Stimulated activated CD4-positive, alpha-beta T cell treated with anti-CD3 and anti-CD28 coated beads, Interleukin-1b, Interleukin-23, amount 100 ng/mL, for 24 hours (primary cell): Measurements from ENCODE around the gene CAMK1D.

Experiments
- DNase-seq, 4 experiments: peaks; one replicate each; pipeline ENCODE4 v3.0.0-alpha.2; 2020; ENCODE audit warnings: low read depth in 4 of 4, low spot score in 1 of 4

Gene CAMK1D

DNA sequence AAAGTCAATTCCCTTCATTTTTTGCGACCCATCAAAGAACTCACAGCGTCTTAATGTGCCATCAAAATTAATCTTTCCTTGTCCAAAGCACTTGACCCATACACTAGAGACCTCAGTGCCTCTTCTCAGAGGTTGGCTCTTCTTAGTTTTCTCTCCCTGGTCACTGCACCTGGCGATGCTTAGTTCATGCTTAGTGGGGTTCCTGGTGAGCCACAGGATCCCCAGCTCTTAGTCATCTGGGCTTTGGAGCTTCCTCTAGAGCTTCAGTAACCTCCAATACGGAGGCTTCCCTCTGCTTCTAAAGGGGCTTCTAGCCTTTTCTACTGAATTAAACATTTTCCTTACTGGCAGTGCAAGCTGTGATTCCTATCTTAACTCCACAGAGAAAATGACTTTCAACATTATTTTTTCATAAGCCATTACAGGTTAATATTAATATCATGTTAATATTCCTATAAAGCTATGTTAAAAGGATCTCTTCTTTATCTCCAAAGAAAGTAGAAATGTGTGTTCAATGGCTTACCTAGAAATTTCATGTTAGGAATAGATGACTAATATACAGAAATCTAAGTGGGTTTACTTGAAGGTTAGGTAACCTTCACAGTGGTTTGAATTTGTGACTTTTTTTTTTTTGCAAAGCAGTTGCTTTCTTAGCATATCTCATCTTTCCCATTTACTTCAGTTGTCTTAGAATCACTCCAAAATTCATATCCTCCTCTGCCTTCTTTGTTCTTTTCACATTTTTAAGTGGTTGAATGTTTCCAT lies 295.2 kb downstream of the CAMK1D start:
- DNase-seq = no peak

DNA sequence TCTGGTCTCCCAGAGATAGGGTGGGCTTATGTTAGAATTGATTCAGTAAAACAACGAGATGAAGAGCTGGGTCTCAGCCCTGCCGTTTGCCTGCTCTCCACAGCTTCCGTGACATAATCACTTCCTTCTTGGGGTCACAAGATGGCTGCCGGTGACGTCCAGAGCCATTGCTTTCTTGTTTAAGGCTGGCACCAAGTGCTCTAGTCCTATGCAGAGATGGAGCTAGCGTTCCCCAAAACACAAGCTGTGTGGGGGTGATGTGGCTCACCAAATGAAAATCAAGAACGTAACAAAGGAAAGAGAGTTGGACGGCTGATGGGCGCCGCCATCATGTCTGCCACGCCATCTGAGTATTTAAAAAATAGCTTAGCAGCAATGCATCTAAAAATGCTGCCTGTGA lies 296.1 kb downstream of the CAMK1D start:
- DNase-seq = no peak

DNA sequence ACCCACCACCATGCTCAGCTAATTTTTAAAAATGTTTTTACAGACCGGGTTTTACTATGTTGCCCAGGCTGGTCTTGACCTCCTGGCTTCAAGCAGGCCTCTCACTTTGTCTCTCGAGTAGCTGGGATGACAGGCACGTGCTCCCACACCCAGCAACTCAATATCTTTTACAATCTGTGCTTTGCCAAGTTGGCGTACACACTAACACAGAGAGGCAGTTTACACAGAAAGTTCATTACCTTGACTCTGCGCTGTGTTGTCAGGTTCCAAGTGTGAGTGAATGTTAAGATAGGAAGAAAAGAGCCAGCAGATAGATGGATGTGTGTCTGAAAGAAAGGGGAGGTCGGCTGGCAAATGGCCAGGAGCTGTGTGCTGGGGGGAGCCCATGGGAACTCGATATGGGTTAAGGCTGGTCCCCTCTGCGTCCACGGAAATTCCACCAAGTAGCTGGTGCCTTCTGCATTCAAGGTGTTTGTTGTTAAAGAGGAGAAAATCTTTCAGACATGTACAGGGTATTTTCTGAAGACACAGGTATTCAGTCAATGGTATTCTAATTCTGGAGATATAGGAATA lies 299.8 kb downstream of the CAMK1D start:
- no peak for DNase-seq

DNA sequence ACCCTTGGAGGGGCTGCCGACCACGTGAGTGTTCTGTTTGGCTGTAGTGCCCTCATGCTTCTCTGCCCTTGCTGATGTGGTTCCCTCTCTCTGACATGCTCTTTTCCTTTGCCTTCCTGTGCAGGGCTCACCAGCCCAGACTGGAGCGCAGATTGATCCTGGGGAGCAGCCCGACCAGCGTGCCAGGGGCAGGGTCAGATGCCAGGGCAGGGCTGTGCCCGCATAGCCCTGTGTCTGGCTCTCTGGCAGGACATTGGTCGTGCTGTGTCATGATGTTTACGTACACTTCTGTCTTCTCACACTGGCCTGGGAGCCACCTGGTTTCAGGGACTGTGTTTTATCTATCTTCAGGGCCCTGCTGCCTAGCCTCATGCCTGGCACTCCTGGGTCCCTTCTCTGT lies 300.8 kb downstream of the CAMK1D start:
- no peak for DNase-seq

DNA sequence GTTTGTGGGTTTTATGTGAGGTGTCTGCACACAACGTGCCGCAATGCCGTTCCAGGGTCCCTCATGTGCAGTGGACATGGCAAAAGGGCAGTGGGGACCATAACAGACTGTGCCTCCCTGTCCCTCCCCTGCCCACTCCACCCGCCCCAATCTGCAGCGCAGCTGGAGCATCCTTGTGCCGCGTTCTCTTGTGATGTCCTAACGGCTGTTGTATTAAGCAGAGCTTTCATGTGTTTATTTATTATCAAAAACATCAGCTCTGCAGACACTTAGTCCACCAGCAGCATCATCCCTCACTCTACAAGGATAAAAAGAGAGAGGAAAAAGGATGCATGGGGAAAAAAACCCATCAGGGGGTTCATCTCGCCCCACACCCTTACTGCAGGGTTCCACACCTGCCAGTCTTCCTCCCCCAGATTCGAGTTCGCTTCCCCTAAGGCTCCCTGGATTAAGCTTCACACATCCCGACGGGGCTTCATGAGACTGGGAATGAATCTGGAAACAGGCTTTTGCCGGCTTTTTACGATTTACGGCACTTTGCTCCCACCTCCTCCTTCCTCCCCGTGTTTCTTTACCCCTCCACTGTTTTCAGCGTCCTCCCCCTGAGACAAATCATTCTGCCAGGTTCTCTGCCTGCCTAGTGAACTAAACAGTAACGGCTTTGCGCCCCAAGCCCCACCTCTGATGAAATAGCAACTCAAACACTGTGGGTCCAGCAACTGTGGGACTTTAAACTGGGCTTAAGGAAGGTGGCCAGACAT lies 301.4 kb downstream of the CAMK1D start:
- DNase-seq = no peak

DNA sequence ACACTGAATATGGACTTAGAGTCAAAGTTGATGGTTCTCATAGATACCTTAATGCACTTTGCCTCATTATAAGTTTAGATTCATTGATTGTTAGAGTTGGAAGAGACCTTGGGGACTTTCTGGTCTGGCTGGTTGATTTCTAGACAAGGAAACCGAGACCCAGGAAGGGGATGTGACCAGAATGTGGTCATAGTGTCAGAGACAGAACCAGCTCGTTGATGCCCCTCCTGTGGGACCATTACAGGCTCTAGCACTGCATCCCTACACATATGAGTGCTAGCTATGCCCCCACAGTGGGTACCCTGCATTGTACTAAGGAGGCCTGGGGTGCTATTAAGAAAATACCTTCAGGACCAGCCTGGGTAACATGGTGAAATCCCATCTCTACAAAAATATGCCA lies 306.6 kb downstream of the CAMK1D start:
- no peak for DNase-seq

DNA sequence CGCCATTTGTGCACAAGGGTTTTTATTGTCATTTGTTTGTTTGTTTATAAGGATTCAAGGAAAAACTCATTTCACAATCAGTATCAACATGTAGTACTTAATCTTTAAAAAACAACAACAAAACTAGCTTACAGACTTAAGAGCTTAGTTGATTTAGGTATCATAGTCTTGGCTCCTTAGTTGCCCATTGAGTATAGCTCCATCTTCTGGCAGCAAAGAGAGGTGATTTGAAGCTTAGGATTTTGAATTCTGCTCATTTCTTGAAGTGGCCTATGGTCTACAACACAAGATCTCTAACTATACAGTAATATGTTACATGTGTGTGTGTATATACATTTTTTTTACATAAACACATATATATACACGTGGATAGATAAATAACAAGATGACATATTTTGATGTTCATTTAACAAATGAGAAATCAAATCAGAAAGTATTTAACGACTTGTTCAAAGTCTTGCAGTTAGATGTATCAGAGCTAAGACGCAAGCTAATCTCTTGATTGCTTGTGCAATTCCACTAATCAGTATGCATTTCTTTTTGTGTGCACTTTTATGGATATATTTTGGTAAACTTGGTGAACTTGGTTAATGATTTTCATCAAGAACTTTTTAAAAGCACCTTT lies 307.3 kb downstream of the CAMK1D start:
- DNase-seq = no peak

DNA sequence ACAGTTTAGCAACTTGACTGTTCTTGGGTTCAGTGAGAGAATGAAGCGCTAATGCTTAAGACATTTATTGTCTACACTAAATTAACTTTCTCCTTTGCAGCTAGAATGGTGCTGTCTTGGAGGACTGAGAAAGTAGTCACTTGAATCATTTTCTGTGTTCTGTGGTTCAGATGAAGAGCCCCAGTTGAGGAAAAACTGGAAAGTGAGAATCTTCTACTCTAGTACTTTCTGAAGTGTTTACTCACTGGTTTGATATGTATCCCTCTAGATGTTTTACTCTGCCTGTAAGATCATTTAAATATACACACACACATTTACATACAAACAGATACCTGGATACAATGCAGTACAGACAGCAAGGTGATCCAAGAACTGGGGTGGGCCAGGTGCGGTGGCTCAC lies 308.1 kb downstream of the CAMK1D start:
- DNase-seq = no peak

DNA sequence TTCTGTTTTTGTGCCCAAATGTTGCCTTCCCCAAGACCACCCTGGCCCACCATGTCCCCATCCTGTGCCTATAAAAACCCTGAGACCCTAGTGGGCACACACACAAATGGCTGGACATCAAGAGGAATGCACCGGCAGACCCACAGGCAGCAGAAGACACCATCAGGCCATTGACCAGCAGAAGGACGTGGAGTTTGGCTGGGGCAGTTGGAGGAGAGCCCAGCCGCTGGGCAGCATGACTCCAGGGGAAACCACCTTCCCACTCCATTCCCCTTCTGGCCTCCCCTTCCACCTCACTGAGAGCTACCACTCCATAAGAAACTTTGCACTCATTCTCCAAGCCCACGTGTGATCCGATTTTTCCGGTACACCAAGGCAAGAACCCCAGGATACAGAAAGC lies 309.2 kb downstream of the CAMK1D start:
- DNase-seq = no peak

DNA sequence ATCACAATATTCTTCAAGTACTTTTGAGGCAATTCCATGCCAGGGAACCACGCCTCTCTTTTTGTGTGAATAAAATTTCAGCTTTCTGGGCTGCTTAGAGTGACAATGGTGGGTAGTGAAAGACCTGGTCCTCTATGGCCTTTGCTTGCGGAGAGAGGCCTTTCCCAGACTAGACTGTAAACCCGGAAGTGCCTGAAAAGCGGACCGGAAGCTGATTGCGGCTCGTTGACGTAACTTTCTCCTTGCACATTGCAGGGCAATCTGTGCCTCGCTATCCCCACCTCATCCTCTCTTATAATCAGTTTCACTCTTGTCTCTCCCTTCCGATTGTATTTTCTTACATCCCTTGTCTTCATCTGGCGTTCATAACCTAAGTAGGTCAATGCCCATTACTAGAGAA lies 310.4 kb downstream of the CAMK1D start:
- no peak for DNase-seq

DNA sequence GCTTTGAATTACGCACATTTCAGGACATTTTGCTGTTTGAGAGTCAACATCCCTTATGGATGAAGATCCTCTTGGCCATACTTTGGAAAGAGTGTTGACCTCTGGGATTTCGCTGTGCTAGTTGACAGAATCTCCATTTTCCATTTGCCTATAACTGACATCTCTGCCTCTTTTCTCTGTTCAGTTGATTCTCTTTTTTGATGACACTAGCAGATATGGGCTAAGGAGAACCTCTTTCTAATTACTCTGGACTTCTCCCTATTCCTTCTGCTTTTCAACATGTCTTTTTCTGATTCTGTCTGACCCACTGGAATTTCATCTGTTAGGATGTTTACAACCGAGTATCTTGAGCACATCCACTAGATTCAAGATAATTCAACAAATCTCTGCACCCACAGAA lies 311.5 kb downstream of the CAMK1D start:
- no peak for DNase-seq

DNA sequence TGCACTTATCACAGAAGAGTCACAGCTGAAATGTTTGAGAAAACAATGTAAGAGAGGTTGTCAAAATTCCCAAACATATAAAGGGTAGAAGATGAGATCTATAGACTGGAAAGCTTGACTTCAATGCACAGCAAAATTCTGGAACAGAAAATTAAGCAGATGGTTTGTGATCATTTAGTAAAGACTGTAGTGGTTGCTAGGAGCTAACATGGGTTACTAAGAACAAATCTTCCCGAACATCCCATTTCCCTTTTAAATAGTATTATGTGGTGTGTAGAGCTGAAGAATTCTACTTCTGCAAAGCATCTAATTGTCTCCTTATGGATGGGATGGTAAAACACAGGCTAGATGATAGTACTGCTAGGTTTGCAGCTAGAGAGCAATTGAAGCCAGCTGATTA lies 312.3 kb downstream of the CAMK1D start:
- DNase-seq = no peak

DNA sequence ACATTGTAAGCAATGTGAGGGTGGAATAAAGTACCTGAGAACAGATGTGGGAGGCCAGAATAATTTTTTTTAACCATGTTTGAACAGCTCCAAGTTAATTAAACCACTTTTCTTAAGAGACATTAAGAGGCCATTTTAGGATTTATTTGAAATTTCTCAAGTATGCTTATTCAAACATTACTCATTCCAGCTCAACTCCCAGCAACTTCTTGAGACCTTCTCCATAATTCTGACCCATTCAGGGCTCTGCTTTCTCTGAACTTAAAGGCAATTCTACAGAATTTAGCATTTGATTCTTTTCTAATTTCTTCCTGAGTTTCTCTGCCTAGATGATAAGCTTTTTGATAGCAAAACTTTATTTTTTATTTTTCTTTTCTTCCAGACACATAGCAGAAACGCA lies 314.5 kb downstream of the CAMK1D start:
- no peak for DNase-seq

DNA sequence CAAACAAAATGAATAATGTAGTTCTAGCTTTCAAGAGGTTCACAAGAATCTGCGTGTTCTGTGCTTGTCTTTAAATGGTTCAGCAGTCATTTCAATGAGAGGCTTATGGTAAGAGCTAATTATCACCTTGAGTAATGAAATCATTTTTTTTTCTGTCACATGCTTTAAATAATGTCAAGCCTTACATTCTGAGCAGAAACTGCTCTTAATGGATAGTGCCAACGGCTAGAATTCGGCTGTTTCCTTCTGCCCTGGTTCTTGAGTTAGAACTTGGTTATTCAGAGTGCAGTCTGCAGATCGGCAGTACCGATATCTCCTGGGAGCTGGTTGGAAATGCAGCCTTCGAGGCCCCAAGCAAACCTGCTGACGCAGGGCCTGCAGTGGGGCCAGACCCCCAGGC lies 316.2 kb downstream of the CAMK1D start:
- DNase-seq = no peak

DNA sequence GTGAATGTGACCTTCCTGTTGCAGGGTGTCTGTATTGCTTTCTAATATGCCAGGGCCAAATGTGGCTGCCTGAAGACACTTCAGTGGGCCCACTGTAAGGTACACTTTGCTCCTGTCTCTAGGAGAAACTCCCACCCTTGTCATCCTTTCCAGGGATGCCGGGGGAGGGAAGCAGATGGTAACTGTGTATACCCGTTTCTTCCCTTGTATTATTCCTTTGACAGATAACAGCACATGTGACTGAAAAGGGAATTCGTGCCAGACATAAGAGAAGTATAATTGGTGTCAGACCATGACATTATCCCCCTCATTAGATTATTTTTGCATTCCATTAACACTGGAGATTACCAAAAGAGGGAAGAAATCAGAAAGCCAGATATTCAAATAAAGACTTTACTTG lies 317.7 kb downstream of the CAMK1D start:
- DNase-seq = no peak

DNA sequence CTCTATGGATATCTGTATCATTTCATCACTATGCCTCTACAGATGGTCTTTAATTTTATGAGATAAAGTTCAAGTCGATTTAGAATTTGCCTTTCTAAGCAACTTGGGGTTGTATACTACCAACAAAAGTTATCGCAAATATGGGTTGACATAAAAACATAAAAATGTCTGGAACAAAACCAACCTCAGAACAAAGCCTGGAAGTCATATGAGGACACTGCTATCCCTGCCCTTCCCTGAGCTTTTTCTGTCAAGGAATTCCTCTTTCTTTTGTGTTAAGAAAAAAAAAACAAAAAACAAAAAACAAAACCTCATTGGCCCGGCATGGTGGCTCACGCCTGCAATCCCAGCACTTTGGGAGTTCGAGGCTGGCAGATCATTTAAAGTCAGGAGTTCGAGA lies 319.3 kb downstream of the CAMK1D start:
- DNase-seq = no peak

DNA sequence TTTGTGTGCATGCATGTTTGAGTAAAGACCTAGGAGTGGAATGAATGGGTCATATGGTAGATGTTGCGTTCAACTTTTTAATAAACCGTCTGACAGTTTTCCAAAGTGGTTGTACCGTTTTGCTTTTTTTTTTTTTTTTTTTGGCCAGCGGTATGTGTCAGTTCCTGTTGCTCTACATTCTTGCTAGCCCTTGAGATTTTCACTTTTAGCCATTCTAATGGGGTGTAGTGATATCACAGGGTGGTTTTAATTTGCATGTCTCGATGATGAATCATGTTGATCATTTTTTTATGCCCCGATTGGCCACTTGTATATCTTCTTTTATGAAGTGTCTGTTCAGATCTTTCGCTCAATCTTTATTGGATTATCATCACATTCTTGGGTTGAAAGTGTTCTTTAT lies 320.7 kb downstream of the CAMK1D start:
- no peak for DNase-seq

DNA sequence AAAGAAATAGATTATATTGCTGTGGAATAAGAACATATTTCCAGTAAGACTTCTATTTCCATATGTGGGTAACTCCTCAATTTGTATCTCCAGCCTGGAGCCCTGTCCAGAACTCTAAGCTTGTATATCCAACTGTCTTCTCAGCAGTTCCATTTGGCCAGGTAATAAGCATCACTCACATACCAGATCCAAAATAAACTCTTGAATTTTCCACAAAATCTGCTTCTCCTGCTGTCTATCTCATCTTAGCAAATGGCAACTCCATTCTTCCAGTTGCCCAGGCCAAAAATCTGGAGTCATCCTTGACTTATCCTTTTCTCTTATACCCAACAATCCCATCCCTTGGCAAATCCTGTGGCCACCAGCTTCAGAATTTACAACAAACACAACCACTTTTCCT lies 325.8 kb downstream of the CAMK1D start:
- DNase-seq = no peak

DNA sequence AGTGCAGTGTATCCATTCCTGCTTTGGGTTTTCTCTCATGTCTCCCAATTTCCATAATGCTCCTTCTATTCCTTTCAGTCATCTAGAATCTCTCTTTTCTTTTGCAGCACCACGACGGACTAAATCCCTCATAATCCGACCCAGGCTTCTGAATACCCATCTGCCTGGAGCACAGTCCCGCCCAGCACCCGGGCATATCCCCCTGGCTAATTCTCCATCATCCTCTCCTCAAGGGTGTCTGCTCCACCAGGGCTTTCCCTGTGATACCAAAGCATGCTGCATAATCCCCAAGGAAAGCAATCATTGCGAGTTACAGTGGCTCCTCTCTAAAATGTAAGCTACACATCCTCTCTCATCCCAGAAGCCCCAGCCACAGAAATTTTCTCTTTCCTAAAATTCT lies 330.3 kb downstream of the CAMK1D start:
- no peak for DNase-seq

DNA sequence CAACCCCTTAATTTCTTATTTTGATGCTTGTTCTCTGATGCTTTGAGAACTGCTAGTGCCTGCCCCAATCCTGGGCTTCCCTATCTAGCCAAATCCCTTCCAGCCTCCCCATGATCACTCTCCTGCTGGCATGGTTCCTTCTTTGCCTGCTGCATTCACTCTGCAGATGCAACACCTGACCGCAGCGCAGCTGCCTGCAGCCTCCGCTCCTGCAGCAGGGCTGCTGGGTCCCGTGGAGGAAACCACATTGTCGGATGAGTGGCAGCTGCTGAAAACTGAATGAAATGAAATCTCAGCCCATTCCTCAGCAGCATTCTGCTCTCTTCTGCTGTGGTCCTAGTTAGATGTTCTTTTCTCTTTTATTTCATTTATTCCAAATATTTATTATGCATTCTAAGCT lies 331.9 kb downstream of the CAMK1D start:
- no peak for DNase-seq

DNA sequence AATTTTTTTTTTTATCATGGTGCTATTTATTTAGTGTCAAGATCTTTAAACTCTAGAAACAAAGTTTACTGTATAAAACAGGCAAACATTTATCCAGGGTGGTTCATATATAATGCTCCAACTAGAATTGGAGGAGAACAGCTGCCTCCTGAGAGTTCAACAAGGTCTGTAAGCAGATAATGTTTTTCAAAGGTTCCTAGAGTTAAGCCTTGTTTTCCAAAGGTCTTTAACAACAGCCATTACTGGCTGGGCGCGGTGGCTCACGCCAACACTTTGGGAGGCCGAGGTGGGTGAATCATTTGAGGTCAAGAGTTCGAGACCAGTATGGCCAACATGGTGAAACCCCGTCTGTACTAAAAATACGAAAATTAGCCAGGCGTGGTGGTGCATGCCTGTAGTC lies 335.4 kb downstream of the CAMK1D start:
- no peak for DNase-seq
